Endothelial cell of umbilical vein (primary cell): ENCODE data around the gene FAM228B. TPM values are rescaled to one million over a fixed set of nuclear protein-coding genes. Genes with fewer than 3 reads are reported as not detected.

Source experiments
- BruUV-seq: library from RNA; stranded (reverse); fragments of 400-500 nt; replicated peaks from 2 replicates; lab custom pipeline; 2021; lab: Mats Ljungman, UMichigan
- CTCF ChIA-PET: fragments of 300-600, 350-600 bp; sonication (Branson Sonifier 250); formaldehyde crosslinking; loops from one replicate; lab custom pipeline; 2021; ENCODE audit warnings: antibody characterized with exemption, inconsistent platforms; lab: Charles Lee
- POLR2A ChIA-PET: fragments of 300-600, 350-600 bp; sonication (Branson Sonifier 250); formaldehyde crosslinking; loops from one replicate; lab custom pipeline; 2021; ENCODE audit warnings: antibody characterized with exemption, inconsistent platforms; lab: Charles Lee
- DNase-seq: peaks from one replicate; pipeline ENCODE4 v3.0.0-alpha.2; 2011; ENCODE audit warnings: low read depth, low spot score
- FAIRE-seq: peaks from 2 replicates; lab custom pipeline; 2011; peaks lifted over from hg19 to GRCh38; lab: Jason Lieb, UNC
- H2AFZ ChIP-seq: 2 replicates; pipeline ENCODE4 v1.6.0; 2012; ENCODE audit warnings: low read depth, low read length, control low read depth, inconsistent platforms
- H3K27ac ChIP-seq: 2 replicates; pipeline ENCODE4 v1.5.1; 2011; ENCODE audit warnings: low read depth, mild to moderate bottlenecking, control low read depth, low read length, moderate library complexity; ENCODE audit not compliant: insufficient read depth
- H3K27me3 ChIP-seq, 2 experiments: 2 replicates each; pipeline versions ENCODE4 v1.6.0 to v1.6.1; 2011; ENCODE audit warnings: low read length in 2 of 2, mixed read lengths in 1 of 2; ENCODE audit not compliant: control insufficient read depth in 2 of 2, insufficient read depth in 2 of 2
- H3K36me3 ChIP-seq, 2 experiments: 2 replicates in 1 of 2; 3 replicates in 1 of 2; pipeline ENCODE4 v1.5.1; 2011; ENCODE audit warnings: low read length in 2 of 2, mild to moderate bottlenecking in 1 of 2, moderate library complexity in 1 of 2; ENCODE audit not compliant: control insufficient read depth in 2 of 2, insufficient read depth in 2 of 2; ENCODE audit errors: extremely low read depth in 1 of 2
- H3K4me1 ChIP-seq: 3 replicates; pipeline ENCODE4 v1.5.1; 2011; ENCODE audit warnings: mild to moderate bottlenecking, low read length; ENCODE audit not compliant: control insufficient read depth, insufficient read depth; ENCODE audit errors: extremely low read depth
- H3K4me2 ChIP-seq: 2 replicates; pipeline ENCODE4 v1.6.1; 2011; ENCODE audit warnings: low read length, control low read depth, mixed read lengths; ENCODE audit not compliant: insufficient read depth
- H3K4me3 ChIP-seq, 3 experiments: fragments of 200-600 bp in 1 of 3; sonication (generic), shearing (Covaris generic) in 1 of 3; replicated peaks in 1 of 3; 2 replicates each; pipeline ENCODE4 v1.5.1; 2011 to 2016; ENCODE audit warnings: control low read depth in 3 of 3, low read length in 3 of 3, mild to moderate bottlenecking in 2 of 3, inconsistent platforms in 1 of 3, low read depth in 1 of 3, moderate library complexity in 1 of 3; ENCODE audit not compliant: insufficient read depth in 1 of 3
- H3K79me2 ChIP-seq: 2 replicates; pipeline ENCODE4 v1.6.0; 2012; ENCODE audit warnings: low read length, inconsistent platforms; ENCODE audit not compliant: control insufficient read depth, insufficient read depth
- H3K9ac ChIP-seq: replicated peaks from 2 replicates; pipeline ENCODE3; 2011; ENCODE audit warnings: low read length, control low read depth; ENCODE audit not compliant: insufficient read depth; ENCODE audit errors: extremely low read depth
- H3K9me1 ChIP-seq: replicated peaks from 3 replicates; pipeline ENCODE4 v1.6.0; 2011; ENCODE audit warnings: mild to moderate bottlenecking, low read length; ENCODE audit not compliant: control insufficient read depth, insufficient read depth; ENCODE audit errors: extremely low read depth
- H3K9me3 ChIP-seq: replicated peaks from 2 replicates; pipeline ENCODE4 v1.5.1; 2012; ENCODE audit warnings: low read length, inconsistent platforms; ENCODE audit not compliant: control insufficient read depth, insufficient read depth
- H4K20me1 ChIP-seq: replicated peaks from 2 replicates; pipeline ENCODE3; 2011; ENCODE audit warnings: mild to moderate bottlenecking, low read length; ENCODE audit not compliant: control insufficient read depth, insufficient read depth; ENCODE audit errors: extremely low read depth
- EZH2 ChIP-seq: IDR thresholded peaks from 2 replicates; pipeline ENCODE4 v1.6.1; 2012; ENCODE audit warnings: borderline replicate concordance, low read depth, mild to moderate bottlenecking, moderate library complexity, low read length, inconsistent platforms; ENCODE audit not compliant: severe bottlenecking
- FOS ChIP-seq: IDR thresholded peaks from 2 replicates; pipeline ENCODE4 v1.6.1; 2011; ENCODE audit warnings: mild to moderate bottlenecking, low read length, moderate library complexity, borderline replicate concordance; ENCODE audit not compliant: insufficient read depth
- GATA2 ChIP-seq: IDR thresholded peaks from 2 replicates; pipeline ENCODE4 v1.7.0; 2011; ENCODE audit warnings: low read depth, mild to moderate bottlenecking, moderate library complexity, mixed read lengths, low read length; ENCODE audit not compliant: insufficient read length, insufficient read depth
- JUN ChIP-seq: IDR thresholded peaks from 2 replicates; pipeline ENCODE4 v1.6.1; 2011; ENCODE audit warnings: borderline replicate concordance, low read depth; ENCODE audit not compliant: insufficient read length, insufficient read depth
- MAX ChIP-seq: IDR thresholded peaks from 2 replicates; pipeline ENCODE4 v1.6.1; 2011; ENCODE audit not compliant: insufficient read depth, insufficient read length
- MYC ChIP-seq: IDR thresholded peaks from one replicate; pipeline ENCODE4 v1.6.1; 2011; ENCODE audit warnings: mild to moderate bottlenecking, low read depth, low read length
- POLR2A ChIP-seq: IDR thresholded peaks from 2 replicates; pipeline ENCODE4 v1.6.1; 2012; ENCODE audit warnings: low read depth, mild to moderate bottlenecking, control low read depth, low read length
- POLR2AphosphoS5 ChIP-seq: IDR thresholded peaks from 2 replicates; pipeline ENCODE4 v1.6.1; 2012; ENCODE audit warnings: low read depth, mild to moderate bottlenecking, control low read depth, low read length, moderate library complexity; ENCODE audit not compliant: insufficient read depth
- dilution Hi-C: fragments of 300-500 bp; cut with MboI; formaldehyde crosslinking; loops from one replicate; pipeline ENCODE4 v1.15.0; 2019; ENCODE audit warnings: low sequenced_read_pairs; ENCODE audit not compliant: extremely low pct_ligation_motif_present
- intact Hi-C: fragments of 100-400 bp; cut with micrococcal nuclease; formaldehyde crosslinking; loops from one replicate; pipeline ENCODE4 v1.10.0; 2022
- polyA plus RNA-seq, 4 experiments: library from polyadenylated mRNA; depleted of rRNA in 3 of 4; stranded (reverse) in 3 of 4; unstranded in 1 of 4; fragments of >200 nt; gene quantifications; 2 replicates each; pipeline versions ENCODE4 v1.2.1 to v1.2.3, GENCODE V29; 2011 to 2012; ENCODE audit warnings: missing spikeins in 1 of 4
- total RNA-seq: library from RNA; stranded (reverse); gene quantifications from 2 replicates; pipeline ENCODE4 v1.2.3, GENCODE V29; 2021
- TF ChIP-seq, protein P1 (sequence below), 2 donors: IDR thresholded peaks; 1 replicate in 1 of 2; 2 replicates in 1 of 2; pipeline ENCODE4 v1.5.1; 2011; ENCODE audit warnings: low read length in 2 of 2, mild to moderate bottlenecking in 2 of 2, moderate library complexity in 2 of 2, control low read depth in 1 of 2, inconsistent platforms in 1 of 2, low read depth in 1 of 2; ENCODE audit not compliant: insufficient read depth in 1 of 2; ENCODE audit errors: extremely low read depth in 1 of 2

The FAM228B gene
- total and polyA plus RNA-seq, 2 donors (not counting 3 experiments of a cell fraction or from before 2014, with no cell fraction given): 1.6 to 11.9 TPM

DNA sequence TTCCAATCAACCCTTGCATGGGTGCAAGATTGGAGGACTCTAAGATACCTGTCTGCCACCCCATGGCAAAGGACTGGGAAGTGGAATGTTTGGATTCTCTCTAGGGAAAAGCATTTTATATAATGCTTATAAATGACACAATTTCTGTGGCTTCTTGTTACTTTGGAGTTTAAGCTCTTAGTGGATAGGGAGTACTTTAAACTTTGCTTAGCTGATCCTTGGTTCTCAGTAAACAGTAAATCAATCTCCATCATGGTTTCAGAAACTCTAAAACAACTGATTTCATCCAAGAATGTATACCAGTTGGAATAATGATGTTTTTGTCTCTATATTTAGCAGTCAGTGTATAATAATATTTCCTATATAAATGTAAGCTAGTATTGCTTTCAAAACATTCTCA is 37.5 kb downstream of the FAM228B start:
- H3K4me2 ChIP-seq: no peak overlapping the region
- no peak overlapping the region for H3K9ac ChIP-seq
- ChIA-PET CTCF (interaction anchor here (1.2 to 3.5 kb wide), 3 partner anchors 13 to 336 kb away, joined by 3 to 27 read pairs (median 6); no protein-coding TSS in a partner anchor), POLR2A (no interaction called here)
- no peak for FAIRE-seq
- no peak overlapping the region for H2AFZ ChIP-seq
- no peaks in the 10 kb centered on the region for H3K4me1 ChIP-seq
- H3K9me3 ChIP-seq: no peaks in the 10 kb centered on the region
- no peaks in the 10 kb centered on the region for H3K36me3 ChIP-seq
- no peak for TF ChIP-seq MAX
- TF ChIP-seq MYC: no peak
- TF ChIP-seq POLR2A: no peak
- TF ChIP-seq FOS: no peak
- no peak for TF ChIP-seq GATA2
- no peak for TF ChIP-seq POLR2AphosphoS5
- no peak for TF ChIP-seq EZH2
- no peak for TF ChIP-seq JUN
- TF ChIP-seq, protein P1, sequence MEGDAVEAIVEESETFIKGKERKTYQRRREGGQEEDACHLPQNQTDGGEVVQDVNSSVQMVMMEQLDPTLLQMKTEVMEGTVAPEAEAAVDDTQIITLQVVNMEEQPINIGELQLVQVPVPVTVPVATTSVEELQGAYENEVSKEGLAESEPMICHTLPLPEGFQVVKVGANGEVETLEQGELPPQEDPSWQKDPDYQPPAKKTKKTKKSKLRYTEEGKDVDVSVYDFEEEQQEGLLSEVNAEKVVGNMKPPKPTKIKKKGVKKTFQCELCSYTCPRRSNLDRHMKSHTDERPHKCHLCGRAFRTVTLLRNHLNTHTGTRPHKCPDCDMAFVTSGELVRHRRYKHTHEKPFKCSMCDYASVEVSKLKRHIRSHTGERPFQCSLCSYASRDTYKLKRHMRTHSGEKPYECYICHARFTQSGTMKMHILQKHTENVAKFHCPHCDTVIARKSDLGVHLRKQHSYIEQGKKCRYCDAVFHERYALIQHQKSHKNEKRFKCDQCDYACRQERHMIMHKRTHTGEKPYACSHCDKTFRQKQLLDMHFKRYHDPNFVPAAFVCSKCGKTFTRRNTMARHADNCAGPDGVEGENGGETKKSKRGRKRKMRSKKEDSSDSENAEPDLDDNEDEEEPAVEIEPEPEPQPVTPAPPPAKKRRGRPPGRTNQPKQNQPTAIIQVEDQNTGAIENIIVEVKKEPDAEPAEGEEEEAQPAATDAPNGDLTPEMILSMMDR (IDR thresholded peaks at IDR 0.05; ENCODE audit: extremely low read depth in 1 of 2, insufficient read depth in 1 of 2, low read depth in 1 of 2, low read length in 2 of 2): no peak
- no peak overlapping the region for H3K4me3 ChIP-seq
- H3K9me1 ChIP-seq: no peaks in the 10 kb centered on the region
- BruUV-seq: no TSS peak
- H4K20me1 ChIP-seq: no peaks in the 10 kb centered on the region
- intact Hi-C loops: no loop called here
- dilution Hi-C loops: no loop called here
- H3K27me3 ChIP-seq: no peaks in the 10 kb centered on the region
- DNase-seq: no peak
- H3K27ac ChIP-seq: no peak overlapping the region
- H3K79me2 ChIP-seq: no peaks in the 10 kb centered on the region
